ENCODE measurements around the gene POLR3GL.

Gene POLR3GL

GRCh38 chr1:145979746-145980456, 15.4 kb downstream of the POLR3GL start:
- TF ChIP-seq CTCF (IDR thresholded peaks at IDR 0.05; ENCODE audit: low read depth, low read length, missing control alignments): no peak
- H3K4me3 ChIP-seq (ENCODE audit: low read depth, low read length): no peak overlapping the region

GRCh38 chr1:145980457-145980994, 16.0 kb downstream of the POLR3GL start:
- in situ Hi-C loops (cut with HindIII; ENCODE audit: low sequenced_read_pairs): no loop called here
- no peak for TF ChIP-seq CTCF (IDR thresholded peaks at IDR 0.05; ENCODE audit: low read depth, low read length, missing control alignments)
- no peak overlapping the region for H3K4me3 ChIP-seq (ENCODE audit: low read depth, low read length)
- DNase-seq (ENCODE audit: low read depth): no peak

More at GRCh38 chr1:145979746-145980456, 15.4 kb downstream of the POLR3GL start:
- in situ Hi-C loops (cut with HindIII; ENCODE audit: low sequenced_read_pairs): no loop called here
- no peak for DNase-seq (ENCODE audit: low read depth)

GRCh38 chr1:145982010-145982723, 17.7 kb downstream of the POLR3GL start:
- H3K4me3 ChIP-seq (ENCODE audit: low read depth, low read length): no peak overlapping the region
- no peak for TF ChIP-seq CTCF (IDR thresholded peaks at IDR 0.05; ENCODE audit: low read depth, low read length, missing control alignments)
- in situ Hi-C loops (cut with HindIII; ENCODE audit: low sequenced_read_pairs): no loop called here
- no peak for DNase-seq (ENCODE audit: low read depth)

GRCh38 chr1:145983206-145983675, 18.8 kb downstream of the POLR3GL start:
- in situ Hi-C loops (cut with HindIII; ENCODE audit: low sequenced_read_pairs): no loop called here

GRCh38 chr1:145983960-145984830, 19.7 kb downstream of the POLR3GL start:
- no peak for TF ChIP-seq CTCF (IDR thresholded peaks at IDR 0.05; ENCODE audit: low read depth, low read length, missing control alignments)

More at GRCh38 chr1:145983206-145983675, 18.8 kb downstream of the POLR3GL start:
- no peak for TF ChIP-seq CTCF (IDR thresholded peaks at IDR 0.05; ENCODE audit: low read depth, low read length, missing control alignments)
- H3K4me3 ChIP-seq (ENCODE audit: low read depth, low read length): no peak overlapping the region
- no peak for DNase-seq (ENCODE audit: low read depth)

GRCh38 chr1:145985129-145985501, 20.6 kb downstream of the POLR3GL start:
- H3K4me3 ChIP-seq (ENCODE audit: low read depth, low read length): no peak overlapping the region
- DNase-seq (ENCODE audit: low read depth): no peak
- no peak for TF ChIP-seq CTCF (IDR thresholded peaks at IDR 0.05; ENCODE audit: low read depth, low read length, missing control alignments)
- in situ Hi-C loops (cut with HindIII; ENCODE audit: low sequenced_read_pairs): no loop called here

More at GRCh38 chr1:145983960-145984830, 19.7 kb downstream of the POLR3GL start:
- no peak overlapping the region for H3K4me3 ChIP-seq (ENCODE audit: low read depth, low read length)
- DNase-seq (ENCODE audit: low read depth): no peak
- in situ Hi-C loops (cut with HindIII; ENCODE audit: low sequenced_read_pairs): no loop called here

Data from astrocyte of the cerebellum (primary cell).